HL-60/S4 (cell line): ENCODE results near the gene MAD2L1BP.
"Not testable (repeated sequence)": the region's sequence is repeated elsewhere in the genome, so short reads cannot be mapped to it uniquely, and the experiment has no call there.

Source experiments
- in situ Hi-C: fragments of 300-500 bp; cut with MboI; formaldehyde crosslinking; loops from 2 replicates; pipeline ENCODE4 v1.14.3; 2022; ENCODE audit warnings: low sequenced_read_pairs

The MAD2L1BP gene

GRCh38 chr6:43635387-43636307, at the start of gene MAD2L1BP:
Gene MAD2L1BP, plus strand, starts transcription at chr6:43635840. Its CDS starts 36 bp downstream, at chr6:43635876.
- in situ Hi-C loops: no loop called here

GRCh38 chr6:43588194-43588593, 47.4 kb upstream of the MAD2L1BP start:
- in situ Hi-C loops: no loop called here

- in situ Hi-C loops: not testable (repeated sequence)
Measured at GRCh38 chr6:43589564-43589963, 46.1 kb upstream of the MAD2L1BP start.

GRCh38 chr6:43593938-43594337, 41.7 kb upstream of the MAD2L1BP start:
- in situ Hi-C loops: no loop called here

- in situ Hi-C loops: no loop called here
Measured at GRCh38 chr6:43600595-43600994, 35.0 kb upstream of the MAD2L1BP start.

GRCh38 chr6:43604174-43604573, 31.5 kb upstream of the MAD2L1BP start:
- in situ Hi-C loops: no loop called here

- in situ Hi-C loops: no loop called here
Measured at GRCh38 chr6:43606019-43606418, 29.6 kb upstream of the MAD2L1BP start.

- in situ Hi-C loops: no loop called here
Measured at GRCh38 chr6:43608310-43608763, 27.3 kb upstream of the MAD2L1BP start.

- in situ Hi-C loops: no loop called here
Measured at GRCh38 chr6:43608807-43609206, 26.8 kb upstream of the MAD2L1BP start.

GRCh38 chr6:43609402-43609801, 26.2 kb upstream of the MAD2L1BP start:
- in situ Hi-C loops: no loop called here

- in situ Hi-C loops: no loop called here
Measured at GRCh38 chr6:43610431-43610830, 25.2 kb upstream of the MAD2L1BP start.

- in situ Hi-C loops: no loop called here
Measured at GRCh38 chr6:43613721-43614395, 21.8 kb upstream of the MAD2L1BP start.

- in situ Hi-C loops: no loop called here
Measured at GRCh38 chr6:43614396-43614730, 21.3 kb upstream of the MAD2L1BP start.

GRCh38 chr6:43616725-43617472, 18.7 kb upstream of the MAD2L1BP start:
- in situ Hi-C loops: no loop called here

- in situ Hi-C loops: no loop called here
Measured at GRCh38 chr6:43621078-43621835, 14.4 kb upstream of the MAD2L1BP start.

- in situ Hi-C loops: no loop called here
Measured at GRCh38 chr6:43621836-43622180, 13.8 kb upstream of the MAD2L1BP start.

- in situ Hi-C loops: no loop called here
Measured at GRCh38 chr6:43622541-43622940, 13.1 kb upstream of the MAD2L1BP start.

- in situ Hi-C loops: no loop called here
Measured at GRCh38 chr6:43623880-43624785, 11.5 kb upstream of the MAD2L1BP start.

GRCh38 chr6:43624786-43625288, 10.8 kb upstream of the MAD2L1BP start:
- in situ Hi-C loops: no loop called here
